ENCODE results near the gene TNS3.

GRCh38 chr7:47248797-47249196, 333.1 kb downstream of the TNS3 start:
- TF ChIP-seq CTCF (IDR thresholded peaks at IDR 0.05) (no peak), MEF2A (IDR thresholded peaks at IDR 0.05; ENCODE audit: borderline replicate concordance, low read depth) (no peak), NFIC (IDR thresholded peaks at IDR 0.05; ENCODE audit: borderline replicate concordance) (no peak), POLR2AphosphoS5 (IDR thresholded peaks at IDR 0.05; ENCODE audit: low read depth, low read length) (no peak), FOXM1 (IDR thresholded peaks at IDR 0.05; ENCODE audit: low read depth) (no peak), SIN3A (IDR thresholded peaks at IDR 0.05; ENCODE audit: borderline replicate concordance, low read depth, low read length) (no peak), JUND (IDR thresholded peaks at IDR 0.05) (no peak)
- TF ChIP-seq, protein P1, sequence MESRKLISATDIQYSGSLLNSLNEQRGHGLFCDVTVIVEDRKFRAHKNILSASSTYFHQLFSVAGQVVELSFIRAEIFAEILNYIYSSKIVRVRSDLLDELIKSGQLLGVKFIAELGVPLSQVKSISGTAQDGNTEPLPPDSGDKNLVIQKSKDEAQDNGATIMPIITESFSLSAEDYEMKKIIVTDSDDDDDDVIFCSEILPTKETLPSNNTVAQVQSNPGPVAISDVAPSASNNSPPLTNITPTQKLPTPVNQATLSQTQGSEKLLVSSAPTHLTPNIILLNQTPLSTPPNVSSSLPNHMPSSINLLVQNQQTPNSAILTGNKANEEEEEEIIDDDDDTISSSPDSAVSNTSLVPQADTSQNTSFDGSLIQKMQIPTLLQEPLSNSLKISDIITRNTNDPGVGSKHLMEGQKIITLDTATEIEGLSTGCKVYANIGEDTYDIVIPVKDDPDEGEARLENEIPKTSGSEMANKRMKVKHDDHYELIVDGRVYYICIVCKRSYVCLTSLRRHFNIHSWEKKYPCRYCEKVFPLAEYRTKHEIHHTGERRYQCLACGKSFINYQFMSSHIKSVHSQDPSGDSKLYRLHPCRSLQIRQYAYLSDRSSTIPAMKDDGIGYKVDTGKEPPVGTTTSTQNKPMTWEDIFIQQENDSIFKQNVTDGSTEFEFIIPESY (IDR thresholded peaks at IDR 0.05; ENCODE audit: borderline replicate concordance, low read depth) = no peak

Measured in SK-N-SH (cell line).